SIG-M5 (cell line): Measurements from ENCODE around the gene FRAT2.

Experiments
- DNase-seq: peaks from one replicate; lab custom pipeline; 2025; lab: John Stamatoyannopoulos, UW

FRAT2 gene

GRCh38 chr10:97323501-97323900 lies 11.0 kb downstream of the FRAT2 start:
- DNase-seq, result no peak

- DNase-seq, result no peak
These were observed 12.7 kb downstream of the FRAT2 start for GRCh38 chr10:97321804-97322190.

GRCh38 chr10:97321032-97321803 lies 13.3 kb downstream of the FRAT2 start:
- DNase-seq, result no peak

- DNase-seq, result no peak
These were observed 14.0 kb downstream of the FRAT2 start for GRCh38 chr10:97320480-97321031.

GRCh38 chr10:97319671-97320479 lies 14.7 kb downstream of the FRAT2 start:
- DNase-seq, result no peak

GRCh38 chr10:97318772-97319651 lies 15.5 kb downstream of the FRAT2 start, which contains the start of gene FRAT1:
FRAT1 (plus strand) TSS chr10:97319271; CDS start chr10:97319454, 183 bp downstream.
- DNase-seq, result peak; percentile 21

GRCh38 chr10:97314671-97315070 lies 19.9 kb downstream of the FRAT2 start:
- DNase-seq, result no peak

- no peak for DNase-seq
These were observed 21.6 kb downstream of the FRAT2 start for GRCh38 chr10:97312897-97313296.

- no peak for DNase-seq
These were observed 23.4 kb downstream of the FRAT2 start for GRCh38 chr10:97311111-97311626.

- DNase-seq, result no peak
These were observed 26.4 kb downstream of the FRAT2 start for GRCh38 chr10:97307866-97308780.

GRCh38 chr10:97307441-97307840 lies 27.1 kb downstream of the FRAT2 start:
- no peak for DNase-seq

- DNase-seq, result no peak
These were observed 32.3 kb downstream of the FRAT2 start for GRCh38 chr10:97302088-97302791.

- no peak for DNase-seq
These were observed 33.5 kb downstream of the FRAT2 start for GRCh38 chr10:97300980-97301379.

- no peak for DNase-seq
These were observed 36.3 kb downstream of the FRAT2 start for GRCh38 chr10:97298223-97298571.

- DNase-seq, result no peak
These were observed 36.8 kb downstream of the FRAT2 start for GRCh38 chr10:97297556-97298222.

- no peak for DNase-seq
These were observed 41.7 kb downstream of the FRAT2 start for GRCh38 chr10:97292862-97293198.

GRCh38 chr10:97292097-97292861 lies 42.2 kb downstream of the FRAT2 start, which contains the start of gene ARHGAP19:
ARHGAP19 (minus strand) TSS chr10:97292637; CDS start chr10:97292627, 10 bp downstream.
- DNase-seq, result peak; percentile 92

GRCh38 chr10:97291357-97292096 lies 43.0 kb downstream of the FRAT2 start:
- no peak for DNase-seq
